GM21619 (cell line): ENCODE data around the gene PTEN.
"Not testable (repeated sequence)": the region's sequence is repeated elsewhere in the genome, so short reads cannot be mapped to it uniquely, and the experiment has no call there.

Experiments used
- ATAC-seq: cut with Tn5 transposase; IDR thresholded peaks from one replicate; pipeline ENCODE4 v1.9.1; 2021; ENCODE audit not compliant: unreplicated experiment

The PTEN gene

DNA sequence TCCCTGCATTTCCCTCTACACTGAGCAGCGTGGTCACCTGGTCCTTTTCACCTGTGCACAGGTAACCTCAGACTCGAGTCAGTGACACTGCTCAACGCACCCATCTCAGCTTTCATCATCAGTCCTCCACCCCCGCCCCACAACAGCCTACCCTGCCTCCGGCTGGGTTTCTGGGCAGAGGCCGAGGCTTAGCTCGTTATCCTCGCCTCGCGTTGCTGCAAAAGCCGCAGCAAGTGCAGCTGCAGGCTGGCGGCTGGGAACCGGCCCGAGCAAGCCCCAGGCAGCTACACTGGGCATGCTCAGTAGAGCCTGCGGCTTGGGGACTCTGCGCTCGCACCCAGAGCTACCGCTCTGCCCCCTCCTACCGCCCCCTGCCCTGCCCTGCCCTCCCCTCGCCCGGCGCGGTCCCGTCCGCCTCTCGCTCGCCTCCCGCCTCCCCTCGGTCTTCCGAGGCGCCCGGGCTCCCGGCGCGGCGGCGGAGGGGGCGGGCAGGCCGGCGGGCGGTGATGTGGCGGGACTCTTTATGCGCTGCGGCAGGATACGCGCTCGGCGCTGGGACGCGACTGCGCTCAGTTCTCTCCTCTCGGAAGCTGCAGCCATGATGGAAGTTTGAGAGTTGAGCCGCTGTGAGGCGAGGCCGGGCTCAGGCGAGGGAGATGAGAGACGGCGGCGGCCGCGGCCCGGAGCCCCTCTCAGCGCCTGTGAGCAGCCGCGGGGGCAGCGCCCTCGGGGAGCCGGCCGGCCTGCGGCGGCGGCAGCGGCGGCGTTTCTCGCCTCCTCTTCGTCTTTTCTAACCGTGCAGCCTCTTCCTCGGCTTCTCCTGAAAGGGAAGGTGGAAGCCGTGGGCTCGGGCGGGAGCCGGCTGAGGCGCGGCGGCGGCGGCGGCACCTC lies at the start of gene PTEN, which contains the start of gene KLLN:
Gene PTEN, plus strand, starts transcription at position 573 of the 891 bp plus-strand sequence. CDS start 845 bp downstream, outside the sequence.
Gene KLLN, minus strand, starts transcription at position 481 of the 891 bp plus-strand sequence. CDS start 1,046 bp downstream, outside the sequence.
- peak; percentile 35 for ATAC-seq

DNA sequence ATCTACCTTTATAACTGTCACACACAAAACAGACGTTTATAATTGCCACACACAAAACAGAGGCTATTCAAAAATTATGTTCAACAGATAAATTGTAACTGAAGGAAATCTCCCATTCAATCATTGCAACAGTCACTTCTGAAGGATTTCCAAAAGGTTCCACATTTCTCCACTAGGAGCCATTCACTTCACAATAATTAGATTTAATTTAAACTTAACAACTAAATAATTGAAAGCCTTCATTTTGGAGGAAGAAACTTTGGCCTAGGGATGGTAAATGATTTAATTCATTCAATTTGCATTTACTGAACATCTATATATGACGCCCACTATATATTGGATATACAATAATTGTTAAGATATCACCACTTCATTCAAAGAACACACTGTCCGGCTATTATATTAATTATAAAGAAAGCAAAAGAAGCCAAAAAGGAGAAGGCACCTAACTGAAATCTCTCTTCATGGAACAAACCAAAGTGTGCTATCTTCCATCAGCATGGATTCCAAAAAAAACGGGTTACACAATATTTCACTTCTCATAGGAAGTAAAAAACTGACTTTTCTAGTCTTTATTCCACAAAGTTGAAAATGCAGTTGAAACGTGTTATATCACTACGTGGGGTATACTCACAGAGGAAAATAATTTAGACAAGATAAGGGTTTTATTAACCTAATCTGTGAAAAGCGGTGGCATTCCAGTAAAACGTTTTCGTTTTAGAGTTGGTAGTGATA lies 47.1 kb upstream of the PTEN start:
- ATAC-seq: no peak

DNA sequence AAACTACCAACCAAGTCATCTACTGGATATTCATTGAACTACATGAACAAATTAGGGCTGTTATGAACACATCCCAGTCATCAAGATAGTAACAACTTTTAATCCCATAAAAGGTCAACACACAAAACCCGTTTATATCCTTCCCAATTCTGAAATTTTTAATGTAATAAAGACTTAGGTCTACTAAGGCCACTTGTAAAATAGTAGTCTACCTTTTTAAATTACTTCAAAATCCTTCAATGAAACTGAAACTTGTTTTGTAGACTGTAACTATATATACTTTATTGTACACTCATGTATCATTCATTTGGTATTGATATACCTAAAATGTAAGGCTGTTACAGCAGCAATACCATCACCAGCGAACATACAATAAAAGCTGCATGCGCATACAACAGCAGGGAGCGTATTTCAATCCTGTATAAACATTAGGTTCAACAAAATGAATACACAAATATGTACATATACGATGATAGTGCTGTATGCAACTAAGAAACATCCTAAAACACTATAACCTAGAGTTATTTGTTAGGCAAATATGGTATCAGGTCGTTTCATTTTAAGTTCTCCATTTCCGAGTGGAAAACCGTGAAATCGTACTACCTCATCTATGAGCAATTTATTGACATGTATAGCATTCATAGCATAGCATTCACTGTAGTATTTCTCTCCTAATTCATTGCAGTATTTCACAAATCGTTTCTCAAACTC lies 46.4 kb upstream of the PTEN start:
- no peak for ATAC-seq

DNA sequence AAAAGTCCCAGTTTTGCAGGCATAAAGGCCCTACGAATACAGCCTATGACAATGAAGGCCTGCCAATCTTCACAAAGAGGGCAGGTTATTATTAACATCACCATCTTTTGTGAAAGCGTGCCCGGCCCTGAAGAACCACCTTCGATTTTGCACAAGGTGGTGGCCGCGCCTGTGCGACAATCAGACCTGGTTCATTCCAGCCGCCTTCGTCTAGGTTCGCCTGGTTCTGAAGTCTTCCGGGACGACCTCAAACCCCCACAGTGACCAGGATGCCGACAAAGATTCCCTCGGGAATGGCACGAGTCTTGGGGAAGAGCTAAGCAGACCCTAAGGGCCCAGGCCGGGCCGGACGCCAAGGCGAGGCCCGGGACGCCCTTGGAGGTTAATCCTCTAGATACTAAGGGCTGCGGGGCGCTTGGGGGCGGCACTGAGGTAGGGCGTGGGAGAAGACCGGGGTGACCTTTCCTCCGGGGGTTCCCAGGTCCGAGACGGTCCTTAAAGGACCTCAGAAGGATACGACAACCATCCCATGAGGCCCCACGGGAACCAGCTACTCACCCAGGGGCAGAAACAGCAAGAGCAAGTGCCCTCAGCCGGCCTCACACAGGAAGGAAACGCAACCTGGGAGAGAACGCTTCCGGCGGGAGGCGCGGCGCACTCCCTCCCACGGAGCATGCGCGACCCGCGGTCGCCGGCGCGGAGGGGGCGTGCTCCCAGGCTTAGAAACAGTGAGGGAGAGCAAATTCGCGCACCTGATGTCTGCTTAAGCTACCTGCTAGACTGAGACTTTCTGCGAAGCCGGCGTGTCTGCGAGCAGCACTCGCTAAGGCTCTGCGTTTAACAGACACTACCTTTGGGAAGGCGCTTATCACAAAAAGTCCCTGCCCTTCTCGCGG lies 45.6 kb upstream of the PTEN start, which contains the start of gene ATAD1:
Gene ATAD1, minus strand, starts transcription at position 618 of the 896 bp plus-strand sequence. CDS start 3,627 bp downstream, outside the sequence.
- peak; percentile 70 for ATAC-seq

DNA sequence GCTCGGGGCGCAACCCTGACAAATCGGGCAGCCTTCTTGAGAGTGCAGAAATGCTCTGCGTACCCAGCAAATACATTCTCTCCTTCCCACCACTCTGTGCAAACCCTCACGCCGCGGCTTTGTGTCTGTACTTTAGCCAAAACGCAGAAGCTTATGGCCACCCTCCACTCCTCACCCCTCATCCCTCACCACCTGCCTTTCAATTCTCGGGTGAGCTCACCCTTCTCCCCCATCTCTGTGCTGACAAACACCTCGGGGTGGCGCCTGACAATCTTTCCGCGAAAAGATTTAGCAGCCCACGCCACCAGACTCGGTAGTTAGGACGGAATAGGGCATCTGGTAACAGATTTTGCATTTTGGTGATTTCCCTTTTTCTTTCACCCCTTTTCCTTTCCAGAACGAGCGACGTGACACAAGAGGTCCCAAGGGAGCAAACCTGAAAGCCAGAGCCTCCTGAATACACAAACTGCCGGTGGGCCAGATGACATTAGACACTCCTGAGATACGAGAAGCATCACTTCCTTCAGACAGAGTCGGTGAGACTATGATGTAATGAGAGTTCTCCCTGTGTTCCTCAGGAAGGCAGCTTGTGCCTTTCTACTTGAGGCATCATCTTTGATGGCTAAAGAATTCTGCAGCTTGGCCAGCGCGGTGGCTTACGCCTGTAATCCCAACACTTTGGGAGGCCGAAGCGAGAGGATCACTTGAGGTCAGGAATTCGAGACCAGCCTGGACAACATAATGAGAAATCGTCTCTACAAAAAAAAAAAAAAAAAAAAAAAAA lies 44.7 kb upstream of the PTEN start:
- peak; percentile 52 for ATAC-seq

DNA sequence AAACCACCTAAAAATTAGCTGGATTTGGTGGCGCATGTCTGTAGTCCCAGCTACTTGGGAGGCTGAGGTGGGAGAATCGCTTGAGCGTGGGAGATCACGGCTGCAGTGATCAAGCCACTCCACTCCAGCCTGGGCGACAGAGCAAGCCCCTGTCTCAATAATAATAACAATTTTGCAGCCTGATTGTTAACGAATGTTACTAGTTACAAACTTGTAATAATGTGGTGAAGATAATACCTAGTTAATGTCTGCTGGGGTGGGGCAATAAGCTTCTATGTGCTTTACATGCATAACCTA lies 44.2 kb upstream of the PTEN start:
- ATAC-seq: no peak

DNA sequence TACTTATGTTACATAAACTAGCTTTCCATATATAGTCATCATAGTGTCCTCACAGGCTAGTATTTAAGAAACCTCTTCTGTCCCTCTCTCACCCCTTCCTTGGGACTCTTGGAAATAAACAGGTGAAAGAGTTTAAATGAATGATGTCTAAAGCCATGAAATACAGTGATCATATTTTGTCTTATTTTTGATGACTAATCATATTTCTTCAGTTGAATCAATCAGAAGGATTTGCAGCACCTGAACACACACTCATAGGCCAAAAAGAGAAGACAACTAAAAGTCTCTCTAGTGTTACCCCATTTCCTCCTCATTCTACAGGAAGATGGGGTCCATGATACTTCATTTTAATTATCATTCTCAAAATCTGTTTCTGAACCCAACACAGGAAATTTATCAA lies 36.8 kb upstream of the PTEN start:
- ATAC-seq: no peak

DNA sequence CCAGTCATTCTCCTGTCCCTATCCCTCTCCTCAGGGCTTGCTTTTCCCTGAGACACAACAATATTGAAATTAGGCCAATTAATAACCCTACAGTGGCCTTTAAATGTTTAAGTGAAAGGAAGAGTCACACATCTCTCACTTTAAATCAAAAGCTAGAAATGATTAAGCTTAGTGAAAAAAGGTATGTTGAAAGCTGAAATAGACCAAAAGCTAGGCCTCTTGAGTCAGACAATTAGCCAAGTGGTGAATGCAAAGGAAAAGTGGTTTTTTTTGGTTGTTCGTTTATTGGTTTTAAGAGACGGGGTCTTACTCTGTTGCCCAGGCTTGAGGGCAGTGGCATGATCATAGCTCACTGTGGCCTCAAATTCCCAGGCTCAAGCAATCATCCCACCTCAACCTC lies 35.7 kb upstream of the PTEN start:
- ATAC-seq: no peak

DNA sequence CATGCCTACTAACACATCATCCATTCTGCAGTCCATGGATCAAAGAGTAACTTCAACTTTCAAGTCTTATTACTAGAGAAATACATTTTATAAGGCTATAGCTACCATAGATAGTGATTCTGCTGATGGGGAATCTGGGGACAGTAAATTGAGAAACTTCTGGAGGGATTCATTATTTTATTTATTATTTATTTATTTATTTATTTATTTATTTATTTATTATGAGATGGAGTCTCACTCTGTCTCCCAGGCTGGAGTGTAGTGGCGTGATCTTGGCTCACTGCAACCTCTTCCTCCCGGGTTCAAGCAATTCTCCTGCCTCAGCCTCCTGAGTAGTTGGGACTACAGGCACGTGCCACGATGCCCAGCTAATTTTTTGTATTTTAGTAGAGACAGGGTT lies 34.4 kb upstream of the PTEN start:
- ATAC-seq: not testable (repeated sequence)

DNA sequence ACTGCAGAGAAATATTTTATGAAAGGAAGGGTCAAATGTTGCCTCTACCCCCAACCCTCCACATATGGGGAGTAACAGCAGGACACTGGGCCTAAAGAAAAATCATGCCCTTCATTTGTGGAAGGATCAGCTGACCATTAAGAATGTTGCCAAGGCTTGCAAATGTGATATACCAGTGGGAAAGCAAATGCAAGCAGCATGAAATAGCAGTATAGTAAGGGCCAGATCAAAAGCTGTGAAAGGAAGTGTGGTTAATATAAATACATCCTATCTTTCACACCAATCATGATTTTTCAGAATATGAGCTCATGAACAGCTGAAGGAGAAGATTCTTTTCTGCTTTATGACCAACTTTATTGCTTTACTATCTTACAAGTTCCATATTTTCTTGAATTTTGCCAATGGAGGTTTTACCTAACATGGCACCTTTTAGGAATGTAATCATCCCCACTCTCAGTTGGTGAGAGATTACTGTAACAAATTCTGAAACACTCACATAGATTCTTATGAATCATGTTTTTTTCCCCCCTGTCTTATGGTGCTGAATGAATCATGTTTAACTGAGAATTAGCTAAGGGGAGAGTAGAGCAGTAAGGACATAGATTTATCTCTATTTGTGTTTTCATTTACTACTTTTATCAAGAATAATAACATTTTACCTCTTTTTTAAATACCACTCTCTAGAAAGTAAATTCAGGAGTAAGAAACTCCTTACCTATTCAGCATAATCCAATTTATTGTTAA lies 33.3 kb upstream of the PTEN start:
- ATAC-seq: no peak

DNA sequence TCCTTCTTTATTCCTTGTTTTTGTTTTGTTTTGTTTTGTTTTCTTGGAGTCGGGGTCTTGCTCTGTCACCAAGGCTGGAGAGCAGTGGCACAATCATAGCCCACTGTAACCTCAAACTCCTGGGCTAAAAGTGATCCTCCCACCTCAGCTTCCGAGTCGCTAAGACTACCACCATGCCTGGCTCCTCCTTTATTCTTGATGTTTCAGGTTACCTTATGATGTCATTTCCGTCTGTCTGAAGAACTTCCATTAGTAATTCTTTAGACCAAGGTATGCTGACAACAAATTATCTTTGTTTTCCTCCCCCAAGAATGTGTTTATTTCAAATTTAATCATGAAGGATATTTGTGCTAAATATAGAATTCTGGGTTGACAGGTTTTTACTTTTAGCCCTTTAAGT lies 27.3 kb upstream of the PTEN start:
- no peak for ATAC-seq

DNA sequence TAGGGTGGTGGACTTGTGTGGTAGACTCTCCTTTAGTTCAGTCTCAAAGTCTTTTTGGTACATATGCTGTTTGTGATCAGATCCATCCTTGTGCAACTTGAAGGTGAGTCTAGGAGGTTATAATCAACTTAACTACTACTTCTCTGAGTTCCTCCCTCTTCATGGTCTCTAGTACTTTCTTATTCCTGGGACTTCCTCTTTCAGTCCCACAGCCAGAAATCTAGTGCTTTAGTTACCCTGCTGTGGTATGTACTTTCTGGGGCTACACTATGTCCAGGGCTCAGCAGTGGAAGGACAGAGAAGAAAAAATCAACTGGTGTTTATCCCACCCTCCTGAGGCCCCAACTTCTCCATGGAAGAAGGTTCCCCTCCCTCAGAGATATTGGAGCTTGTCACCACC lies 26.0 kb upstream of the PTEN start:
- ATAC-seq: no peak

DNA sequence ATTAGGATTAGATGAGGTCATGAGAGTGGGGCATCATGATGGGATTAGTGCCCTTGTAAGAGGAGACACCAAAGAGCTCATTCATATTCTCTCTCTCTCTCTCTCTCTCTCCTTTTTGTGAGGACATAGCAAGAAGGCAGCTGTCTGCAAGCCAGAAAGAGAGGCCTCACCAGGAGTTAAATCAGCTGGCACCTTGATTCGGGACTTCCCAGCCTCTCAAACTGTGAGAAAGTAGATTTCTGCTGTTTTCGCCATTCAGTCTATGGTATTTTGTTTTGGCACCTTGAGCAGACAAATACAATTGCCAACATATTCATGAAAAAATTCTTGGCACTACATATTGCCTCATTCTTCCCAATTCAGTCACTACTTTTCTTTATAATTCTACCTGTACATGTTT lies 24.8 kb upstream of the PTEN start:
- no peak for ATAC-seq

DNA sequence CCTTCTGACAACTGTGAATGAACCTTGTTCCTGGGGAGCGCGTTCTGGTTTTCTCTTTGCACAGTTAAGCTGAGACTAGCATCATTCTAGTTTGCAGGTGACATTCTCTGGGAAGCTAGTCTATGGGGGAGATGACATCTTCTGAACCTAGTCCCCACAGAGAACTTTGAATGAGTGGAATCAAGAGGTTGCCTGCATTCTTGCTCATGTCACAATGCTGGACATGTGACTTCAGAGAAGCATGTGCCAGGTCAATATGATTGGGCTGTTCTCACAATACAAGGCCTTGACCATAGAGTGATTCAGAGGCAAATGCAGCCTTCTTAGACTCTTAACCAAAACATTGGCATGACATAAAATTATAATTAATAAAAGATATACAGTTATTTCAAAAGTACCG lies 22.2 kb upstream of the PTEN start:
- ATAC-seq: no peak

DNA sequence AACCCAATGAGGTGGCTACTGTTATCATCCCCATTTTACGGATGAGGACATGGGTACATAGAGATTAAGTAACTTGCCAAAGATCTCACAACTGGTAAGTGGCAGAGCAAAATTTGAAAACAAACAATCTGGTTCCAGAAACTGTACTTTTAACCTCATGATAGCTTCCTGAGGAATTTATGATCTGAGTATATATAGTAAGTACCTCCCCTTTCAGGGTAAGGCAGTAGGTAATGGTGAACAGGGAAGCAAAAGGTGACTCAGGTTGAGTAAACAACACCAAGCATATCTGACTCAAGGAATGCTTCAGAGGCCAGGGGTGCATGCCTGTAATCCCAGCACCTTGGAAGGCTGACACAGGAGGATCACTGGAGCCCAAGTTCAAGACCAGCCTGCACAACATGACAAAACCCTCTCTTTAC lies 21.2 kb upstream of the PTEN start:
- no peak for ATAC-seq

DNA sequence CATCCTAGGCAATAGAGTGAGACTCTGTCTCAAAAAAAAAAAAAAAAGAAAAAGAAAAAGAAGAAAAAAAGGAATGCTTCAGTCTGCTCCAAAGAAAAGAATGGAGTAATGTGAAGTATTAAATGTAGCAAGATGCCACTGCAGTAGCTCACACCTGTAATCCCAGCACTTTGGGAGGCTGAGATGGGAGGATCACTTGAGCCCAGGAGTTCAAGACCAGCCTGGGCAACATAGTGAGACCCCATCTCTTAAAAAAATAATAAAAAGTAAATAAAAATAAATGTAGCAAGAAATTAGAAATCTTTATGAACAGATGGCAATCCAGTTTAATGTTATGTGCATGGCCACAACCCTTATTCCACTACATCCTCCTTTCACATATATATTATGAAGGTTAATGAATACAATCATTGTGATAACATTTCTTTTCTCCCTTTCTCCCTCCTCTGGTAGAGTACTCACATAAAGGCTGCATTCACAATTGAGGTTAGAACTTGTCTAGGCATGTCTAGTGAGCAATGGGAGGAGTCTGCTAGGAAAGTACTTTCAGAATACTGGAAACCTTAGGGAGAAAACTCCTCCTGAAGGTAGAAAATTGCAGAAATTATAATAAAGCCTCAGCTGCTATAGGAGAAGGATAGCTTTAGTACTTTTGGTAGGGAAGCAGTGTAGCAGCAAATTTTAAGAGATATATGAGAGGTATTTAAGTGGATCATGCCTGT lies 20.5 kb upstream of the PTEN start:
- ATAC-seq: no peak

DNA sequence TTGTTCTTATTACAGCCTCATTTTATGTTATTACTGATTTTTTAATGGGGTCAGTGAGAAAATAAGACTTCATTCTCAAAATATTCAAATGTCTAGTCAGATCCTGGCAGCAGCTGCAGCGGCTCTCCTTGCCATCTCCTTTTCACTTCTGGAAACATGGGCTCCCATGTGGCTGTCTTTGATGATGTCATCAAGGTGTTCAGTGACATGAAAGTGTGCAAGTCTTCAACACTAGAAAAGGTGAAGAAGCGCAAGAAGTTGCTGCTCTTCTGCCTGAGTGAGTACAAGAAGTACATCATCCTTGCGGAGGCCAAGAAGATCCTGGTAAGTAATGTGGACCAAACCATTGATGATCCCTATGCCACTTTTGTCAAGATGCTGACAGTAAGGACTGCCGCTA lies 19.7 kb upstream of the PTEN start:
- no peak for ATAC-seq

DNA sequence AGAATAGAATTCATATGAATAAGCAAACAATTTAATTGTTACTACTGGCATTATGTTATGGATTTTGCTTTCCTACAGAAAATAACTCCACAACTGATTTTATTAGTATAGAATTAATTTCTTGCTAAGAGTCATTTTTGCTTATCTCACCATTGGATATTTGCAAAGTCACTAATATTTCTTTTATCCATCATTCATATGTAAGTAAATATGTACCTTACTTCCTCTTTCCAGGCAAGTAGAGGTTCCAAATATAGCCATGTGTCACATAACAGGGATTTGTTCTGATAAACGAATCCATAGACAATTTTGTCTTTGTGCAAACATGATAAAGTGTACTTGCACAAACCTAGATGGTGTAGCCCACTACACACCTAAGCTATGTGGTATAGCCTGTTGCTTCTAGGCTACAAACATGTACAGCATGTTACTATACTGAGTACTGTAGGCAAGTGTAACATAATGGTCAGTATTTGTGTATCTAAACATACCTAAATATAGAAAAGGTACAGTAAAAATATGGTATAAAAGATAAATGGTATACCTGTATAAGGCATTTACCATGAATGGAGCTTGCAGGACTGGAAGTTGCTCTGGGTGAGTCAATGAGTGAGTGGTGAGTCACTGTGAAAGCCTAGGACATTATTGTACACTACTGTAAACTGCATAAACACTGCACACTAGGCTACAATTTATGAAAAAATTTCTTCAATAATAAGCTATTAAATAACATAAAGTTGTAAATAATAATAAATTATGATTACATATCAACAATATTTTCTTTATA lies 18.4 kb upstream of the PTEN start:
- ATAC-seq: no peak
